SK-N-DZ (cell line): Measurements from ENCODE around the gene EFCAB6.

Experiments used
- DNase-seq: peaks from one replicate; pipeline ENCODE4 v3.0.0-alpha.2; 2015; ENCODE audit warnings: low spot score

The EFCAB6 gene

GRCh38 chr22:43830931-43831560, 18.9 kb upstream of the EFCAB6 start:
- DNase-seq, result no peak

GRCh38 chr22:43829904-43830851, 18.1 kb upstream of the EFCAB6 start:
- DNase-seq, result no peak

GRCh38 chr22:43828998-43829782, 17.1 kb upstream of the EFCAB6 start:
- DNase-seq, result no peak

- DNase-seq, result no peak
Observed at GRCh38 chr22:43828725-43828997, 16.6 kb upstream of the EFCAB6 start.

GRCh38 chr22:43827926-43828724, 16.0 kb upstream of the EFCAB6 start:
- no peak for DNase-seq

- DNase-seq, result no peak
Observed at GRCh38 chr22:43827003-43827735, 15.1 kb upstream of the EFCAB6 start.

GRCh38 chr22:43826142-43827002, 14.3 kb upstream of the EFCAB6 start:
- no peak for DNase-seq

- no peak for DNase-seq
Observed at GRCh38 chr22:43825651-43826050, 13.5 kb upstream of the EFCAB6 start.

- DNase-seq, result no peak
Observed at GRCh38 chr22:43824724-43825420, 12.8 kb upstream of the EFCAB6 start.

- DNase-seq, result no peak
Observed at GRCh38 chr22:43823911-43824665, 12.0 kb upstream of the EFCAB6 start.

- no peak for DNase-seq
Observed at GRCh38 chr22:43823353-43823908, 11.3 kb upstream of the EFCAB6 start.

- DNase-seq, result no peak
Observed at GRCh38 chr22:43821606-43822425, 9.7 kb upstream of the EFCAB6 start.

GRCh38 chr22:43820651-43821305, 8.7 kb upstream of the EFCAB6 start:
- DNase-seq, result no peak

- DNase-seq, result no peak
Observed at GRCh38 chr22:43819931-43820640, 8.0 kb upstream of the EFCAB6 start.

- no peak for DNase-seq
Observed at GRCh38 chr22:43819421-43819921, 7.4 kb upstream of the EFCAB6 start.

- DNase-seq, result no peak
Observed at GRCh38 chr22:43818981-43819380, 6.9 kb upstream of the EFCAB6 start.
